ENCODE measurements around the gene KLK3. TPM values are rescaled to one million over a fixed set of nuclear protein-coding genes. Genes with fewer than 3 reads are reported as not detected.
A peak's percentile ranks its signal among the peaks of the same experiment; 100 is the strongest.

KLK3 gene
- total and polyA plus RNA-seq, 8 donors, result 46.9 to 134 TPM; not detected in 6

GRCh38 chr19:50822661-50823208 is 32.0 kb upstream of the KLK3 start:
- no peak for TF ChIP-seq EP300 (IDR thresholded peaks at IDR 0.05)
- TF ChIP-seq CTCF (IDR thresholded peaks at IDR 0.05), result no peak
- no peak for TF ChIP-seq POLR2A (IDR thresholded peaks at IDR 0.05)
- no peak for TF ChIP-seq POLR2AphosphoS5 (IDR thresholded peaks at IDR 0.05)
- intact Hi-C loops (cut with DNase I; ENCODE audit: low total_unique reads), result no loop called here
- H3K36me3 ChIP-seq, result no peaks in the 10 kb centered on the region
- no peak for DNase-seq
- peaks cover 0 to 22% (median 21%) of the 10 kb centered on the region in 4 donors for H3K4me1 ChIP-seq
- H3K27ac ChIP-seq, result no peak overlapping the region
- no peak overlapping the region for H3K4me3 ChIP-seq
- H3K9me3 ChIP-seq, result peaks cover 0 to 3% (median 0%) of the 10 kb centered on the region in 4 donors
- WGBS, 5 donors, result 72 to 81% (median 78%) methylated on average over 7 of the region's 7 CpGs
- H3K27me3 ChIP-seq, result peaks cover 15 to 99% (median 58%) of the 10 kb centered on the region in 3 donors

GRCh38 chr19:50823389-50824042 is 31.2 kb upstream of the KLK3 start, which contains the start of gene KLK1:
Gene KLK1 (minus strand): TSS chr19:50823787. CDS start chr19:50823748, 39 bp downstream.
- Histone ChIP-seq H3K27ac (no peak within 1 kb of the TSS), H3K4me1 (peaks cover 0 to 15% (median 14%) of the 10 kb centered on the region in 4 donors), H3K9me3 (peaks cover 0 to 3% (median 0%) of the 10 kb centered on the region in 4 donors), H3K4me3 (no peak within 1 kb of the TSS), H3K36me3 (no peaks in the 10 kb centered on the region), H3K27me3 (peaks cover 12 to 98% (median 50%) of the 10 kb centered on the region in 3 donors)
- DNase-seq, result peak in 1 of 2 donors; percentile 75
- no peak for TF ChIP-seq POLR2AphosphoS5 (IDR thresholded peaks at IDR 0.05)
- no peak for TF ChIP-seq POLR2A (IDR thresholded peaks at IDR 0.05)
- TF ChIP-seq EP300 (IDR thresholded peaks at IDR 0.05), result no peak
- TF ChIP-seq CTCF (IDR thresholded peaks at IDR 0.05), result no peak
- 28 to 50% (median 32%) methylated on average over 13 to 14 of the region's 14 CpGs for WGBS, 5 donors
- intact Hi-C loops (cut with DNase I; ENCODE audit: low total_unique reads), result no loop called here

GRCh38 chr19:50826492-50827240 is 28.0 kb upstream of the KLK3 start:
- H3K4me1 ChIP-seq, result no peaks in the 10 kb centered on the region
- DNase-seq, result no peak
- no peak overlapping the region for H3K27ac ChIP-seq
- H3K9me3 ChIP-seq, result peaks cover 0 to 3% (median 0%) of the 10 kb centered on the region in 4 donors
- peaks cover 13 to 93% (median 20%) of the 10 kb centered on the region in 3 donors for H3K27me3 ChIP-seq
- WGBS, 5 donors, result 69 to 81% (median 79%) methylated on average over 37 to 43 of the region's 43 CpGs
- no peak for TF ChIP-seq POLR2A (IDR thresholded peaks at IDR 0.05)
- no peak for TF ChIP-seq EP300 (IDR thresholded peaks at IDR 0.05)
- intact Hi-C loops (cut with DNase I; ENCODE audit: low total_unique reads), result no loop called here
- no peak overlapping the region for H3K4me3 ChIP-seq
- H3K36me3 ChIP-seq, result no peaks in the 10 kb centered on the region

- TF ChIP-seq POLR2AphosphoS5 (IDR thresholded peaks at IDR 0.05), result no peak
- TF ChIP-seq CTCF (IDR thresholded peaks at IDR 0.05), result no peak
- TF ChIP-seq POLR2A (IDR thresholded peaks at IDR 0.05), result no peak
- no peak for TF ChIP-seq EP300 (IDR thresholded peaks at IDR 0.05)
- peaks cover 0 to 3% (median 0%) of the 10 kb centered on the region in 4 donors for H3K9me3 ChIP-seq
- intact Hi-C loops (cut with DNase I; ENCODE audit: low total_unique reads), result no loop called here
- H3K4me1 ChIP-seq, result no peaks in the 10 kb centered on the region
- no peak overlapping the region for H3K27ac ChIP-seq
- no peaks in the 10 kb centered on the region for H3K36me3 ChIP-seq
- peaks cover 6 to 93% (median 13%) of the 10 kb centered on the region in 3 donors for H3K27me3 ChIP-seq
- no peak for DNase-seq
- H3K4me3 ChIP-seq, result no peak overlapping the region
- 66 to 85% (median 80%) methylated on average over 10 to 14 of the region's 14 CpGs for WGBS, 5 donors
Measured at GRCh38 chr19:50827476-50827875, 27.2 kb upstream of the KLK3 start.
